DMS53 treated with DMSO at 0.1 percent for 48 hours (cell line): ENCODE results near the gene PPFIA3.

Source experiments
- DNase-seq: peaks from one replicate; lab custom pipeline; 2025; ENCODE audit not compliant: unreplicated experiment; lab: John Stamatoyannopoulos, UW

Gene PPFIA3

GRCh38 chr19:49119411-49120324 is at the start of gene PPFIA3:
PPFIA3 (plus strand) TSS chr19:49119544; CDS start chr19:49127874, 8,330 bp downstream.
- no peak for DNase-seq

GRCh38 chr19:49070416-49070815 is 48.9 kb upstream of the PPFIA3 start:
- no peak for DNase-seq

- no peak for DNase-seq
These were observed 47.3 kb upstream of the PPFIA3 start for GRCh38 chr19:49071860-49072547.

GRCh38 chr19:49073514-49074378 is 45.6 kb upstream of the PPFIA3 start:
- DNase-seq, result no peak

GRCh38 chr19:49074869-49075268 is 44.5 kb upstream of the PPFIA3 start:
- DNase-seq, result peak; percentile 19

- DNase-seq, result no peak
These were observed 39.0 kb upstream of the PPFIA3 start for GRCh38 chr19:49080392-49080791.

- no peak for DNase-seq
These were observed 38.1 kb upstream of the PPFIA3 start for GRCh38 chr19:49081273-49081672.

GRCh38 chr19:49084206-49085019 is 34.9 kb upstream of the PPFIA3 start:
- DNase-seq, result no peak

- peak; percentile 98 for DNase-seq
These were observed 34.1 kb upstream of the PPFIA3 start, which contains the start of gene SNRNP70 for GRCh38 chr19:49085020-49085867. SNRNP70 (plus strand) TSS chr19:49085451; CDS start chr19:49086415, 964 bp downstream.

- no peak for DNase-seq
These were observed 33.5 kb upstream of the PPFIA3 start for GRCh38 chr19:49085868-49086232.

- DNase-seq, result no peak
These were observed 33.0 kb upstream of the PPFIA3 start for GRCh38 chr19:49086296-49086695.

- no peak for DNase-seq
These were observed 27.8 kb upstream of the PPFIA3 start for GRCh38 chr19:49091391-49092038.

- no peak for DNase-seq
These were observed 26.7 kb upstream of the PPFIA3 start for GRCh38 chr19:49092686-49093085.

GRCh38 chr19:49094505-49095482 is 24.6 kb upstream of the PPFIA3 start:
- DNase-seq, result no peak

- DNase-seq, result peak; percentile 82
These were observed 21.7 kb upstream of the PPFIA3 start for GRCh38 chr19:49097453-49098288.

- DNase-seq, result no peak
These were observed 20.5 kb upstream of the PPFIA3 start for GRCh38 chr19:49098795-49099194.

- no peak for DNase-seq
These were observed 18.2 kb upstream of the PPFIA3 start for GRCh38 chr19:49101160-49101559.
